ENCODE data around the gene REG1B. TPM values are rescaled to one million over a fixed set of nuclear protein-coding genes. Genes with fewer than 3 reads are reported as not detected.

Gene REG1B
- total RNA-seq, result not detected in 2 replicates

GRCh38 chr2:79087785-79088364 is at the start of gene REG1B:
TSS of gene REG1B (minus strand) at chr2:79087993. CDS start at chr2:79087612, 381 bp downstream.

GRCh38 chr2:79120194-79120713 is 32.5 kb upstream of the REG1B start, which contains the start of gene REG1A:
TSS of gene REG1A (plus strand) at chr2:79120488. CDS start at chr2:79120862, 374 bp downstream.

Other genes with a start within 250 kb of the REG1B start
- not detected in 2 replicates for gene REG3G, start 62.3 kb downstream of the REG1B start, total RNA-seq
- not detected in 2 replicates for gene REG1A, start 32.5 kb upstream of the REG1B start, total RNA-seq
- gene REG3A, start 71.8 kb upstream of the REG1B start, total RNA-seq, result not detected in 2 replicates